Measurements from ENCODE around the gene GNPTAB. TPM values are rescaled to one million over a fixed set of nuclear protein-coding genes. Genes with fewer than 3 reads are reported as not detected.

Gene GNPTAB
- total and polyA plus RNA-seq, 7 donors = 10.3 to 36.1 (median 15.3) TPM

- intact Hi-C loops (cut with DNase I) = no loop called here
Observed at GRCh38 chr12:101761350-101761749, 69.4 kb downstream of the GNPTAB start.

GRCh38 chr12:101759396-101760047 is 71.2 kb downstream of the GNPTAB start:
- peak; percentile 59 for TF ChIP-seq CTCF (IDR thresholded peaks at IDR 0.05)
- H3K4me1 ChIP-seq = no peaks in the 10 kb centered on the region
- 66 to 70% (median 67%) methylated on average over 5 of the region's 5 CpGs for WGBS, 3 donors
- no peak overlapping the region for H3K4me3 ChIP-seq
- peaks cover 0 to 93% of the 10 kb centered on the region in 2 donors for H3K36me3 ChIP-seq (ENCODE audit: insufficient read depth in 1 of 2, low read depth in 1 of 2)
- DNase-seq (no peak), ATAC-seq (peak in 2 of 4 donors; percentile 57 to 68)
- no peaks in the 10 kb centered on the region for H3K9me3 ChIP-seq
- H3K27me3 ChIP-seq (ENCODE audit: insufficient read depth in 3 of 3, low read length in 2 of 3) = no peaks in the 10 kb centered on the region
- H3K27ac ChIP-seq = no peak overlapping the region
- intact Hi-C loops (cut with DNase I) = no loop called here

More at GRCh38 chr12:101761350-101761749, 69.4 kb downstream of the GNPTAB start:
- H3K4me1 ChIP-seq = no peaks in the 10 kb centered on the region
- DNase-seq (no peak), ATAC-seq (no peak)
- no peaks in the 10 kb centered on the region for H3K27me3 ChIP-seq (ENCODE audit: insufficient read depth in 3 of 3, low read length in 2 of 3)
- WGBS, 3 donors = 84 to 87% (median 84%) methylated on average over 5 of the region's 5 CpGs
- TF ChIP-seq CTCF (IDR thresholded peaks at IDR 0.05) = no peak
- no peak overlapping the region for H3K27ac ChIP-seq
- H3K9me3 ChIP-seq = no peaks in the 10 kb centered on the region
- peaks cover 0 to 93% of the 10 kb centered on the region in 2 donors for H3K36me3 ChIP-seq (ENCODE audit: insufficient read depth in 1 of 2, low read depth in 1 of 2)
- H3K4me3 ChIP-seq = no peak overlapping the region

- no peak for DNase-seq
- WGBS, 3 donors = 89 to 98% (median 92%) methylated on average over 4 of the region's 4 CpGs
- H3K4me3 ChIP-seq = no peak overlapping the region
- H3K27me3 ChIP-seq (ENCODE audit: insufficient read depth in 3 of 3, low read length in 2 of 3) = no peaks in the 10 kb centered on the region
- intact Hi-C loops (cut with DNase I) = no loop called here
- TF ChIP-seq CTCF (IDR thresholded peaks at IDR 0.05) = no peak
- H3K27ac ChIP-seq = no peak overlapping the region
- ATAC-seq = no peak
- peaks cover 9 to 95% of the 10 kb centered on the region in 2 donors for H3K36me3 ChIP-seq (ENCODE audit: insufficient read depth in 1 of 2, low read depth in 1 of 2)
- H3K4me1 ChIP-seq = no peaks in the 10 kb centered on the region
- H3K9me3 ChIP-seq = no peaks in the 10 kb centered on the region
Observed at GRCh38 chr12:101750152-101750551, 80.6 kb downstream of the GNPTAB start.

- no peak overlapping the region for H3K27ac ChIP-seq
- 69 to 75% (median 72%) methylated on average over 4 of the region's 4 CpGs for WGBS, 3 donors
- intact Hi-C loops (cut with DNase I) = no loop called here
- no peaks in the 10 kb centered on the region for H3K4me1 ChIP-seq
- H3K4me3 ChIP-seq = no peak overlapping the region
- no peak for DNase-seq
- H3K27me3 ChIP-seq (ENCODE audit: insufficient read depth in 3 of 3, low read length in 2 of 3) = no peaks in the 10 kb centered on the region
- no peaks in the 10 kb centered on the region for H3K9me3 ChIP-seq
- TF ChIP-seq CTCF (IDR thresholded peaks at IDR 0.05) = no peak
- no peak for ATAC-seq
- peaks cover 9 to 95% of the 10 kb centered on the region in 2 donors for H3K36me3 ChIP-seq (ENCODE audit: insufficient read depth in 1 of 2, low read depth in 1 of 2)
Observed at GRCh38 chr12:101749657-101750056, 81.1 kb downstream of the GNPTAB start.

- Histone ChIP-seq H3K9me3 (no peaks in the 10 kb centered on the region), H3K27ac (no peak overlapping the region), H3K4me3 (no peak overlapping the region), H3K36me3 (ENCODE audit: insufficient read depth in 1 of 2, low read depth in 1 of 2) (peaks cover 9 to 95% of the 10 kb centered on the region in 2 donors), H3K27me3 (ENCODE audit: insufficient read depth in 3 of 3, low read length in 2 of 3) (no peaks in the 10 kb centered on the region), H3K4me1 (no peaks in the 10 kb centered on the region)
- 96 to 98% (median 97%) methylated on average over 1 of the region's 1 CpG for WGBS, 3 donors
- TF ChIP-seq CTCF (IDR thresholded peaks at IDR 0.05) = no peak
- ATAC-seq = no peak
- intact Hi-C loops (cut with DNase I) = no loop called here
- no peak for DNase-seq
Observed at GRCh38 chr12:101748907-101749306, 81.9 kb downstream of the GNPTAB start.
